ENCODE measurements around the gene BAIAP3. TPM values are rescaled to one million over a fixed set of nuclear protein-coding genes. Genes with fewer than 3 reads are reported as not detected.
"Not testable (repeated sequence)": the region's sequence is repeated elsewhere in the genome, so short reads cannot be mapped to it uniquely, and the experiment has no call there.

Gene BAIAP3
- total RNA-seq, 4 donors from 2014 or later, result 1.5 to 5.4 (median 2.4) TPM

DNA sequence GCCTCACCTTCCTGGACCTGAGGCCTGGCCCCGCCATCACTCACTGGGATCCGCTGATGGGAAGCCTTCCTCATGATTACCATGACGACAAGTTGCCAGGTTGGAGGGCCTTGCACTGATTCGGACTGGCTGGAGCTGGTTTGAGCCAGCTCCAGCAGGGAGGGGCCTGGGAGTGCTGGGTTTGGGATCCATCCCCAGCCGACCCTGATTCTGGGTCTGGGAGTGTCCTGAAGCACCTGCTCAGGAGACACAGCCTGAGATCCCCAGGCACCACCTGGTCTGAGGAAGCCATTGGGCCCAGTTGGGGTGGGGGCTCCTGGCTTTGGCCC is 5.9 kb upstream of the BAIAP3 start:
- DNase-seq (ENCODE audit: low spot score in 2 of 2), result no peak
- 74 to 80% methylated on average over 4 of the region's 5 CpGs for WGBS, 2 donors
- TF ChIP-seq POLR2A (IDR thresholded peaks at IDR 0.05) (no peak), CTCF (IDR thresholded peaks at IDR 0.05) (no peak)
- H3K4me3 ChIP-seq (ENCODE audit: low read depth, poor library complexity, severe bottlenecking), result no peak overlapping the region
- intact Hi-C loops (cut with DNase I; ENCODE audit: low total_unique reads), result no loop called here

GRCh38 chr16:1328136-1328535 is 5.3 kb upstream of the BAIAP3 start:
- H3K4me3 ChIP-seq (ENCODE audit: low read depth, poor library complexity, severe bottlenecking); DNase-seq (ENCODE audit: low spot score in 2 of 2); intact Hi-C loops (cut with DNase I; ENCODE audit: low total_unique reads): not testable (repeated sequence)
- 87 to 91% methylated on average over 20 of the region's 20 CpGs for WGBS, 2 donors

GRCh38 chr16:1328961-1329360 is 4.5 kb upstream of the BAIAP3 start:
- 90 to 94% methylated on average over 10 of the region's 10 CpGs for WGBS, 2 donors
- intact Hi-C loops (cut with DNase I; ENCODE audit: low total_unique reads), result not testable (repeated sequence)

GRCh38 chr16:1330260-1330914 is 3.1 kb upstream of the BAIAP3 start:
- DNase-seq (ENCODE audit: low spot score in 2 of 2), result no peak
- no peak for TF ChIP-seq CTCF (IDR thresholded peaks at IDR 0.05)
- no peak for TF ChIP-seq POLR2A (IDR thresholded peaks at IDR 0.05)
- no peak overlapping the region for H3K4me3 ChIP-seq (ENCODE audit: low read depth, poor library complexity, severe bottlenecking)
- intact Hi-C loops (cut with DNase I; ENCODE audit: low total_unique reads), result no loop called here
- WGBS, 2 donors, result 77 to 80% methylated on average over 11 to 13 of the region's 17 CpGs

More at GRCh38 chr16:1328961-1329360, 4.5 kb upstream of the BAIAP3 start:
- not testable (repeated sequence) for H3K4me3 ChIP-seq (ENCODE audit: low read depth, poor library complexity, severe bottlenecking); DNase-seq (ENCODE audit: low spot score in 2 of 2)

DNA sequence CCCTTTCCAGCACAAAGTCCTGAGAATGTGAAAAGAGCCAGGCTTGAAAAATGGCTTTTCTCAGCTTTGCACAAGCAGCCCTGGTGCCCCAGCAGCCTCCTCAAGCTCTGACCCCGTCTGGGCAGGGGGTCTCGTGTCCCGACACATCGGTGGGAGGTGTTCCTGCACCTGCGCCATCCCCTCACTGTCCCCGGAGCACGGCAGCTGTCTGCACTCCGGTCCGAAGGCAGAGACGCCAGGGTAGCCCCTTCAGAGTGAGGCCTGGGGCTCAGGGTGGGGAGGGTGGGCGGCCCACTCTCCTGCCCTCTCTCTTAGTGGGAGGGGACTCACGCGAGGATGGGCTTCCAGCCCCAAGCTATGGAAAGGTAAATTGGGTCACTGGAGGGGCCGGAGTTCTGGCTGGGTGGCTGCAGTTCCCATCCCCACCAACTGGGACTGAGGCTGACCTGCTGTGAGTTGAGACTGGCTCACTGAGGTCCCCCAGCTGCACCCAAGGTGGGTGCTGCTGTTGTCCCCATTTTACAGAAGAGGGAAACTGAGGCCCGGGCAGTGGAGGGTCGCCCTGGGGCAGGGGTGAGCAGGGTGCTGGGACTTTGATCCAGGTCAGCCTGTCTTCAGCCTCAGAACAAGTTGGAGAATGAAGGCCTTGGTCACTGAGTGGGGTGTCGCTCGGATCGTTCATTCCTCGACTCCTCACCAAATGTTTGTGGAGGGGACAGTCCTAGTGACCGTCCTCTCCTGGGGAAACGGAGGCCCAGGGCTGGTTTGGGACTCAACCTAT is 2.3 kb upstream of the BAIAP3 start:
- intact Hi-C loops (cut with DNase I; ENCODE audit: low total_unique reads), result no loop called here
- TF ChIP-seq POLR2A (IDR thresholded peaks at IDR 0.05) (no peak), CTCF (IDR thresholded peaks at IDR 0.05) (no peak)
- no peak overlapping the region for H3K4me3 ChIP-seq (ENCODE audit: low read depth, poor library complexity, severe bottlenecking)
- WGBS, 2 donors, result 51 to 59% methylated on average over 20 to 21 of the region's 22 CpGs
- no peak for DNase-seq (ENCODE audit: low spot score in 2 of 2)

- 5 to 12% methylated on average over 25 to 29 of the region's 34 CpGs for WGBS, 2 donors
- no peak for TF ChIP-seq POLR2A (IDR thresholded peaks at IDR 0.05)
- no peak for TF ChIP-seq CTCF (IDR thresholded peaks at IDR 0.05)
- no peak overlapping the region for H3K4me3 ChIP-seq (ENCODE audit: low read depth, poor library complexity, severe bottlenecking)
- peak in 1 of 2 donors; percentile 94 for DNase-seq (ENCODE audit: low spot score in 2 of 2)
- intact Hi-C loops (cut with DNase I; ENCODE audit: low total_unique reads), result no loop called here
Measured at GRCh38 chr16:1331712-1332617, 1.5 kb upstream of the BAIAP3 start.
